GM19099 (cell line): ENCODE measurements around the gene CCNG2.

Experiments
- POLR2A ChIP-seq: IDR thresholded peaks from 3 replicates; pipeline ENCODE4 v1.6.1; 2011; ENCODE audit warnings: low read depth; ENCODE audit not compliant: insufficient read length; ENCODE audit errors: extremely low read depth

Gene CCNG2

GRCh38 chr4:77158487-77158861, 1.5 kb downstream of the CCNG2 start:
- TF ChIP-seq POLR2A: no peak

- no peak for TF ChIP-seq POLR2A
Observed at GRCh38 chr4:77159806-77160205, 2.8 kb downstream of the CCNG2 start.

DNA sequence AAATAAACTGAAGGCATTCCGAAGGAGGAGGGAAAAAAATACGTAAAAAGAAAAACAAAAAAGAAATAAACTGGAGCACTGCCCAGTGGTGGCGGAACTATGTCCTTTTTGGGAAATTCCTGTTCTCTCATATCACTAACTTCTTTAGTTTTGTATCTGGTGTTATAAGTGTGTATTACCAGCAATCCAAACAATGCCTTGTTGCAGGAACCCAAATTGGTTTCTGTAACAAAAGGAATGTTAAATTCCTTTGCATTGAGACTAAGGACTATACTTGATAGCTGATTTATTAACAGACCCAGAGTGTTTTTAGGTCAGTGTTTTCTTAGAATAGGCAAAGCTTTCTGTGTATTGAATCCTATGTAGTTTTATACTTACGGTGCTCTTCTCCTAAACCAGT, 6.6 kb downstream of the CCNG2 start:
- TF ChIP-seq POLR2A: no peak

GRCh38 chr4:77167173-77167572, 10.2 kb downstream of the CCNG2 start:
- no peak for TF ChIP-seq POLR2A

DNA sequence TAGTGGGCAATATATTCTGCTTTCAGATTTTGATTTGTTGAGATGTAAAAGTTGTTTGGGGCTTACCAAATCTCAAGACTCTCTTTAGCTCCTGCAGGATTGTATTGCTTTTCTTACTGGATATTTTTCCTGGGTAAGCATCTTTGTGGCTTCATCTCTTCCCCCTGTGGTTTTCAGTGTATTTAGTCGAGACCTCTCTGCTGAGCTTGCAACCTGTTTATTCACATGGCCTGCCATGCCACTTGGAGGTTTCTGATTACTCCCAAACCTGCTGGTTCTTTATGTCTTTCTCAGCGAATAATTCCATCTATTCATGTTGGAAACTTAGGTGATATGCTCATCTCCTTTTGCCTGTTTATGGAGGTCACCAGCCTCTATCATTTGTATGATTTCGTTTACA, 10.9 kb downstream of the CCNG2 start:
- TF ChIP-seq POLR2A: no peak

- TF ChIP-seq POLR2A: no peak
Observed at GRCh38 chr4:77169481-77169880, 12.5 kb downstream of the CCNG2 start.

GRCh38 chr4:77170926-77171325, 13.9 kb downstream of the CCNG2 start:
- TF ChIP-seq POLR2A: no peak

- TF ChIP-seq POLR2A: no peak
Observed at GRCh38 chr4:77172336-77172735, 15.3 kb downstream of the CCNG2 start.

DNA sequence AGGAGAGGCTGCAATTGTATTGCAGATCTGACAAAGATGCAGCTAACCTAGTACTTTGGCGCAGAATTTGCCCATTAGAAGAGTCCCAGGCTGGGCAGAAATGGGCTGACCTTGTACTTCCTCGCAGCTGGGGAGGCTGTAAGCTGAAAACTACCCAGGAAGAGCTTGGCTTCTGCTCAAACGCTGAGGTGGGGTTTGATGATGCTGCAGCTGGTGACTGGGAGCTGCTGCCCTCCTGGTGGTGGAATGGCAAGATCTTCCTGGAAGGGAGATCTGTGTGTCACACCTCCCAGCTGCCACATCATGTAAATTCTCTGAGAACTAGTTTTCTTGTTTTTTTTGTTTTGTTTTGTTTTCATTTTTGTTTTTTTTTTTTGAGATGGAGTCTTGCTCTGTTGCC, 17.4 kb downstream of the CCNG2 start:
- TF ChIP-seq POLR2A: no peak

GRCh38 chr4:77175201-77175611, 18.2 kb downstream of the CCNG2 start:
- no peak for TF ChIP-seq POLR2A

DNA sequence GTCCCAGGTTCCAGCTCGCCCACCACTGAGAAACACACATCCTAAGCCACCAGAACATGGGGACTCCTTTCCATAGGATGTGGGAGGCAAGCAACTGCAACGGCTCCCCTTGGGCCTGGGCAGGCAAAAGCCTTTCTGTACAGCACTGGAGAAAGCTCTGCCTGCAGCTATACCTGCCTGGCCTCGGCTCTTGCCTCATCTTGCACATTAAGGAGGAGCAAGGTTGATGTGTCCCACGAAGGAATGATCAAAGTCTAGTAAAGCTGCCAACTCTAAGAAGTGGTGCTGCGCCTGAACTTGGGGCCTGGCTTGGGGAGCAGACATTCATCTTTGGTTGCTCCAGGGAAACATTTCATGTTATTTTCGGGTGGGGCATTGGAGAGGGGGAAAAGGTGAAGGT, 19.6 kb downstream of the CCNG2 start:
- no peak for TF ChIP-seq POLR2A

DNA sequence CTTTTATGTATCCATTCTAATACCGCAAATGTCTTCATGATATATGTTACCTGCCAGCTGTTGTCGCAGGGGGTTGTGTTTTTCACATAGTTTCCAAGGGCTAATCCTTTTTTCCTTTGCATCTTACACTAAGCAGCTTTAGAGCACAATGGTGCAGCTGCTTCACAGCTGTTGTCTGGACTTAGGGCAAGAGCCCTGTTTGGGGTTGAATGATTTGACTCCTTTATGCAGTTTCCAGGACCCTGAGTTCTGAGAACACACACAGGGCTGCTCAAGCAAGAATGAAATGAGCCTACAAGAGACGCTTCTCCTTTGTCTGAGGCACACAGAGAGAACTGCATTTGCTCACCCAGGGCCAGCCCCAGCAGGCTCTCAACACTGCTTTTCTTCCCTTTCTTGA, 20.2 kb downstream of the CCNG2 start:
- no peak for TF ChIP-seq POLR2A

DNA sequence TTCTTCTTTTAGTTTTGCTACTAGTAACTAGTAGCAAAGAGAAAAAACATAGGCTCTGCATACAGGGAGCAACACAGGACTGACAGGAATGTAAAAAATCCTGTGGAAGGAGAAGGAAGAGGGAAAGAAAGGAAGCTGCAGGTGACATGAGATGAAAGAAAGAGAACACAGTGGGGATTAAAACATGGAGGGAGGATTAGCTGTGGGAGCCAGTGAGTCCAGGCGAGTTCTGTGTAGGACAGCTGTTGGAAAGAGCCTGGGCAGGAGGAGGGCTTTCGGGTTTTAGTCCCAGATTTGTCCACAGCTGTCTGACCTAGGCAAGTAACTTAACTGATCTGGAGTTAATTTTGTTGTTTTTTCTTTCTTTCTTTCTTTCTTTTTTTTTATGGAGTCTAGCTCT, 21.6 kb downstream of the CCNG2 start:
- no peak for TF ChIP-seq POLR2A

DNA sequence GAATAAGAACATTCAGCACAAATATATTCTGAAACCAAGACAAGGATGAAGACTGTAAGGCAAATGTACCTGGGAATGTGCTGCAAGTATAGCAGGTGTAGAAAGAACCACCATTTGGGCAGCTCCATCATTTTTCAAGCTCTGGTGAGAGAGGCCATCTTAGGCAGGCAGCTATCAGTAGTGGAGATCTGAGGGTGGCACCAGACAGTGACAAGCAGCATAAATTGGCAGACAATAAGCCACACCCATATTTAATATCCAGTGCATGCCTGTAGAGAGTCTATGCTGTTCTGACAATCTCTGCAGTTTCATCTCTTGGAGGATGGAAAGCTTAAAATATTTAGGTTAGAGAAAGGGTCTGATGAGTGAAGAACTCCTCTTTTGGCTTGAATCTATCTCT, 22.5 kb downstream of the CCNG2 start:
- no peak for TF ChIP-seq POLR2A

DNA sequence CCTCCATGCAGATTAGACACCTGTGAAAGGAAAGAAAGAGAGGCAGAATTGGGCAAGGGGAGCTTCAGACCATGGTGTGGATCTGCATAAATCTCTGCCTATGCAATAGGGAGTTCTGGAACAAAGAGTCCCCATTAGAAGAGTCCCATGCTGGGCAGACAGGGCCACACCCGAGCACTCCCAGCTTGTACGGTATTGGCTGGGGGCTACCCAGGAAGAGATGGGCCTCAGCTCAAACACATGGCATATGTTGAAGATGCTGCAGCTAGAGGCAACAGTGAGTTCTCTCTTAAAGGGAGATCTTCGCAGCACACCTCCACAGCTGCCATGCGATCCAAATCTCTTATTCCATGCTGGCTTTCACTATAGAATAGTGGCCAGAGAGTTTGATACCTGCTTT, 24.7 kb downstream of the CCNG2 start:
- TF ChIP-seq POLR2A: no peak

GRCh38 chr4:77183777-77184420, 26.9 kb downstream of the CCNG2 start:
- no peak for TF ChIP-seq POLR2A

- TF ChIP-seq POLR2A: no peak
Observed at GRCh38 chr4:77184974-77185373, 28.0 kb downstream of the CCNG2 start.
